ENCODE results near the gene IRAK1. TPM values are rescaled to one million over a fixed set of nuclear protein-coding genes. Genes with fewer than 3 reads are reported as not detected.
A peak's percentile ranks its signal among the peaks of the same experiment; 100 is the strongest.

Gene IRAK1
- polyA plus RNA-seq, 4 donors, result 57.2 to 135 (median 117) TPM

DNA sequence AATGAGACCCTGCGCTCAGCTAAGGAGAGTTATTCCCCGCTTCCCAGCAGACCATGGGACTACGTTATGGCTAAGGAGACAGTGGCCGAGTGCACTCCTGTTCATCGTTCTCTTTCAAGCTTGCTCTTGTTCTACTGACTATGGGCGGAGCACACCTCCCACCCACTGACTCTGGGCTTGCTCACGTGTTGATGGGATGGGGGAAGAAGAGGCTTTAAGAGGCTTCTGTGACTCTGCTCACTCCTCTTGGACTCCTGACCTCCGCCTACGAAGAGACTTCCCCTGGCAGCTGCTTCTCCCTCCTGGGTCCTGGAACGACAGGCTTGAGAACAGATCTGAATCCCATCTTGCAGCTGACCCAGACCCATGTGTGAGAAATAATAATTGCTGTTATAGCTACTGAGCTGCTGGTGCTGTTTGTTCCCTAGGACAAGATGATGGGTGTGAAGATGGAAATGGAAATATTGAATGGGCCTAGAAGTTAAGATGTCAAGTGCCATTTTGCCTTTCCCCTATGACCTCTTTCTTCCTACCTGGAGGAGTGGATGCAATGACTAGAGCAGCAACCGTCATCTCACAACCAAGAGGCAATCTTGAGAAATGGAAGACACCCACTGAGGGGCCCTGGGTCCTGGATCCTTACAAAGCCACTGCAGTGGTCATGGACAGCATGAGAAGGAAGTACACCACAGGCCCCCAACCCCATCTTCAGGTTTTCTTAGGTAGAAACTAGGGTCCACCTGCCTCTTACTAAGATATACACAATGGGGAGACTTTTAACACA is 38.7 kb upstream of the IRAK1 start:
- 76 to 83% (median 79%) methylated on average over 10 to 11 of the region's 11 CpGs for WGBS, 3 donors

DNA sequence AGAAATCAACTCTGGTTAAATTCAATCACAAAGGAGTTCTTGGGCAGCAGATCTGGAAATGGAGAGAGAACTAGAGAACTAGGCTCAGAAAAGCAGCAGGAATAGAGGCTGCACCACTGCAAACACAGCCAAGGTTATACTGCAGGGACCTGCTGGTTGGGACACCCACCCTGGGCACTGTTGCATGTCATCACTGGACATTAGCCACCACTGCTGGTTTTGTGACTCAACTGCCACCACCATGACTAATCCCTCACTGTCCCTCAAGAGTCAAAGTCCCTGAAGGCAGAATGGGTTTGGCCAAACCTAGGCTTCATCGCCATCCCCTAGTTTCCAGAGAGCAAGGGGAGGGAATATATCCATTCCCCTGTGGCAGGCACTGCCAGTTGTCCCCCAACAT is 38.1 kb upstream of the IRAK1 start:
- WGBS, 3 donors, result 86 to 92% (median 89%) methylated on average over 1 of the region's 1 CpG
- H3K27ac ChIP-seq (ENCODE audit: low read depth in 1 of 3, low read length in 2 of 3), result peak overlapping the region in 1 of 3 donors; percentile 74
- peaks cover 0 to 4% (median 3%) of the 10 kb centered on the region in 3 donors for H3K4me1 ChIP-seq (ENCODE audit: control insufficient read depth in 3 of 3, insufficient read depth in 2 of 3, low read depth in 1 of 3, low read length in 2 of 3)

More for the DNA sequence above, 38.7 kb upstream of the IRAK1 start:
- H3K4me1 ChIP-seq (ENCODE audit: control insufficient read depth in 3 of 3, insufficient read depth in 2 of 3, low read depth in 1 of 3, low read length in 2 of 3), result peaks cover 0 to 4% (median 3%) of the 10 kb centered on the region in 3 donors
- no peaks in the 10 kb centered on the region for H3K27me3 ChIP-seq (ENCODE audit: control insufficient read depth in 3 of 3, insufficient read depth in 3 of 3, low read length in 3 of 3)
- no peak overlapping the region for H3K27ac ChIP-seq (ENCODE audit: low read depth in 1 of 3, low read length in 2 of 3)
- H3K9me3 ChIP-seq (ENCODE audit: control insufficient read depth in 2 of 2, insufficient read depth in 1 of 2, low read depth in 1 of 2, low read length in 1 of 2), result no peaks in the 10 kb centered on the region
- H3K36me3 ChIP-seq (ENCODE audit: control insufficient read depth in 3 of 3, insufficient read depth in 2 of 3, low read depth in 1 of 3, low read length in 3 of 3), result peaks cover 0 to 20% (median 0%) of the 10 kb centered on the region in 3 donors
- no peak for DNase-seq
- FAIRE-seq, result no peak
- no peak overlapping the region for H3K4me3 ChIP-seq (ENCODE audit: low read depth in 1 of 3, low read length in 3 of 3)

DNA sequence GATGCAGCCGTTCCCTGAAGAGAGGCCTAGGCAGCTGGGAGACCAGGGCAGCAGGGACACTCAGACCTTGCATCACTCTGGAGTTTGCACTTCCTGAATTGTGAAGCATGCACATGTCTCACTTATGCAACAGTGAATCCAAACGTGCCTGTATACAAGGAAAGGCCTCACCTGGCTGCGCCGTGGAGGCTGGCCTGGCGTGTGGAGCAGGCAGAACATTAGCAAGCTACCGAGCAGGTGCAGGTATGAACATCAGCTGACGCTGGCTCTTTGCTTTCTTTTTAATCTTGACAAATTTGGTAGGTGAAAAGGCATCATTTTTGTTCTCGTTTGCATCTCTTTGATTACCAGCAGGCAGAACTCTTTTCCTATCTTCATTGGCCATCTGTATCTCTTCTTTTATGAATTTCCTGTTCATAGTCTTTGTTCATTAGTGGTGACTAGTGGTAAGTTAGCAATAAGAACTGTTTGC is 37.1 kb upstream of the IRAK1 start:
- peaks cover 0 to 4% (median 3%) of the 10 kb centered on the region in 3 donors for H3K4me1 ChIP-seq (ENCODE audit: control insufficient read depth in 3 of 3, insufficient read depth in 2 of 3, low read depth in 1 of 3, low read length in 2 of 3)

More for the DNA sequence above, 38.1 kb upstream of the IRAK1 start:
- Histone ChIP-seq H3K9me3 (ENCODE audit: control insufficient read depth in 2 of 2, insufficient read depth in 1 of 2, low read depth in 1 of 2, low read length in 1 of 2) (no peaks in the 10 kb centered on the region), H3K27me3 (ENCODE audit: control insufficient read depth in 3 of 3, insufficient read depth in 3 of 3, low read length in 3 of 3) (no peaks in the 10 kb centered on the region), H3K36me3 (ENCODE audit: control insufficient read depth in 3 of 3, insufficient read depth in 2 of 3, low read depth in 1 of 3, low read length in 3 of 3) (peaks cover 0 to 20% (median 0%) of the 10 kb centered on the region in 3 donors), H3K4me3 (ENCODE audit: low read depth in 1 of 3, low read length in 3 of 3) (no peak overlapping the region)
- no peak for FAIRE-seq
- peak in 1 of 2 donors; percentile 26 for DNase-seq

DNA sequence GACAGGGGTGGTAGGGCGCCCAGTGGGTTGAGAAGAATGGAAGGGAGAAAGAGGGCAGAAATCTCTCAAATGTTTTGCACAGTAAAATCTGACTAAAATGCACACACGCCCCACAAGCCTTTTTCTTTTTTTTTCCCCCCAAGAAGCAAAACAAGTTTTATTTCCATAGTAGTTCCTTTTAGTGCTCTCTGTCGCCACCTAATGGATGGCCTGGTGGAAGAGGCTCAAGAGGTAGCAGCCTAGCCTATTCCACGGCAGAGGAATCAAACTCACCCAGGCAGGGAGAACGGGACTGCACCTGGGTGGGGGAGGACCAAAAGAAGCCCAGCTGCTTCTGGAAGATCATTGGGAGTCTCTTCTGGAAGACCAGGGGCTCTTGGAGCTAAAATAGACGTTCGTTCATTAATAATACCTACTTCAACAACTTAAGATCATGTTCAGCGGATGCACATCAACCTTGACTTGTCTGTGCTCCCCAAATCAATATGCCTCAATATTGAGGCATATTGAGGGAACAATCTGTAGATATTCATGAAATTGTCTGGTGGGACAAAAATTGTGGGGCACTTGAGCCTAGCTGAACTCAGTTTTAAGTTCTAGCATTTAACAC is 31.6 kb upstream of the IRAK1 start:
- H3K9me3 ChIP-seq (ENCODE audit: control insufficient read depth in 2 of 2, insufficient read depth in 1 of 2, low read depth in 1 of 2, low read length in 1 of 2), result no peaks in the 10 kb centered on the region
- FAIRE-seq, result no peak
- peak overlapping the region in 1 of 3 donors; percentile 38 for H3K27ac ChIP-seq (ENCODE audit: low read depth in 1 of 3, low read length in 2 of 3)
- no peaks in the 10 kb centered on the region for H3K27me3 ChIP-seq (ENCODE audit: control insufficient read depth in 3 of 3, insufficient read depth in 3 of 3, low read length in 3 of 3)
- peaks cover 0 to 4% (median 0%) of the 10 kb centered on the region in 3 donors for H3K4me1 ChIP-seq (ENCODE audit: control insufficient read depth in 3 of 3, insufficient read depth in 2 of 3, low read depth in 1 of 3, low read length in 2 of 3)
- H3K36me3 ChIP-seq (ENCODE audit: control insufficient read depth in 3 of 3, insufficient read depth in 2 of 3, low read depth in 1 of 3, low read length in 3 of 3), result peaks cover 0 to 34% (median 0%) of the 10 kb centered on the region in 3 donors
- WGBS, 3 donors, result 29 to 36% (median 30%) methylated on average over 8 of the region's 8 CpGs
- no peak overlapping the region for H3K4me3 ChIP-seq (ENCODE audit: low read depth in 1 of 3, low read length in 3 of 3)
- DNase-seq, result peak; percentile 62 to 71

More for the DNA sequence above, 37.1 kb upstream of the IRAK1 start:
- Histone ChIP-seq H3K36me3 (ENCODE audit: control insufficient read depth in 3 of 3, insufficient read depth in 2 of 3, low read depth in 1 of 3, low read length in 3 of 3) (peaks cover 0 to 18% (median 0%) of the 10 kb centered on the region in 3 donors), H3K4me3 (ENCODE audit: low read depth in 1 of 3, low read length in 3 of 3) (no peak overlapping the region), H3K9me3 (ENCODE audit: control insufficient read depth in 2 of 2, insufficient read depth in 1 of 2, low read depth in 1 of 2, low read length in 1 of 2) (no peaks in the 10 kb centered on the region), H3K27me3 (ENCODE audit: control insufficient read depth in 3 of 3, insufficient read depth in 3 of 3, low read length in 3 of 3) (no peaks in the 10 kb centered on the region), H3K27ac (ENCODE audit: low read depth in 1 of 3, low read length in 2 of 3) (peak overlapping the region; percentile 2 to 77 (median 23))
- FAIRE-seq (no peak), DNase-seq (peak; percentile 73 to 86)
- 8 to 44% (median 34%) methylated on average over 8 of the region's 8 CpGs for WGBS, 3 donors

DNA sequence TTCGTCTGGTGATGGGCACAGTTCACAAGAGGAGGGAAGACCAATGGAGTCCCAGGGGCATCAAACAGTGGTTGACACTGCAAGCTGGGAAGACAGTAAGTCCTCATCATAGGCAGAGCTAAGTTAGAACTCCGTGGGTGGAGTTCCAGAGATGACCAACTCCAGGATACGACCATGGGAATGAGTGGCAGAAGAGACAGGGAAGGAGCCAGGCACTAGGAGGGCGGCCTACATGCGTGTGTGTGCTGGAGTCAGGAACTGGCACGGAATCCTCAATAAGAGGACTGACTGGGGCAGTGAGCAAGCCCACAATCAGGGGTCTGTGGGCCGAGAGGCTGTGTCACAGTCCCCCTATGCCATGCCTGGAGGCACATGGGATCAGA is 30.4 kb upstream of the IRAK1 start:
- H3K27me3 ChIP-seq (ENCODE audit: control insufficient read depth in 3 of 3, insufficient read depth in 3 of 3, low read length in 3 of 3), result no peaks in the 10 kb centered on the region
- DNase-seq, result no peak
- H3K27ac ChIP-seq (ENCODE audit: low read depth in 1 of 3, low read length in 2 of 3), result peak overlapping the region in 1 of 3 donors; percentile 35
- 67 to 77% (median 70%) methylated on average over 7 of the region's 7 CpGs for WGBS, 3 donors
- no peaks in the 10 kb centered on the region for H3K9me3 ChIP-seq (ENCODE audit: control insufficient read depth in 2 of 2, insufficient read depth in 1 of 2, low read depth in 1 of 2, low read length in 1 of 2)
- no peak overlapping the region for H3K4me3 ChIP-seq (ENCODE audit: low read depth in 1 of 3, low read length in 3 of 3)
- H3K4me1 ChIP-seq (ENCODE audit: control insufficient read depth in 3 of 3, insufficient read depth in 2 of 3, low read depth in 1 of 3, low read length in 2 of 3), result peaks cover 0 to 4% (median 0%) of the 10 kb centered on the region in 3 donors
- H3K36me3 ChIP-seq (ENCODE audit: control insufficient read depth in 3 of 3, insufficient read depth in 2 of 3, low read depth in 1 of 3, low read length in 3 of 3), result peaks cover 0 to 38% (median 0%) of the 10 kb centered on the region in 3 donors
- FAIRE-seq, result no peak

DNA sequence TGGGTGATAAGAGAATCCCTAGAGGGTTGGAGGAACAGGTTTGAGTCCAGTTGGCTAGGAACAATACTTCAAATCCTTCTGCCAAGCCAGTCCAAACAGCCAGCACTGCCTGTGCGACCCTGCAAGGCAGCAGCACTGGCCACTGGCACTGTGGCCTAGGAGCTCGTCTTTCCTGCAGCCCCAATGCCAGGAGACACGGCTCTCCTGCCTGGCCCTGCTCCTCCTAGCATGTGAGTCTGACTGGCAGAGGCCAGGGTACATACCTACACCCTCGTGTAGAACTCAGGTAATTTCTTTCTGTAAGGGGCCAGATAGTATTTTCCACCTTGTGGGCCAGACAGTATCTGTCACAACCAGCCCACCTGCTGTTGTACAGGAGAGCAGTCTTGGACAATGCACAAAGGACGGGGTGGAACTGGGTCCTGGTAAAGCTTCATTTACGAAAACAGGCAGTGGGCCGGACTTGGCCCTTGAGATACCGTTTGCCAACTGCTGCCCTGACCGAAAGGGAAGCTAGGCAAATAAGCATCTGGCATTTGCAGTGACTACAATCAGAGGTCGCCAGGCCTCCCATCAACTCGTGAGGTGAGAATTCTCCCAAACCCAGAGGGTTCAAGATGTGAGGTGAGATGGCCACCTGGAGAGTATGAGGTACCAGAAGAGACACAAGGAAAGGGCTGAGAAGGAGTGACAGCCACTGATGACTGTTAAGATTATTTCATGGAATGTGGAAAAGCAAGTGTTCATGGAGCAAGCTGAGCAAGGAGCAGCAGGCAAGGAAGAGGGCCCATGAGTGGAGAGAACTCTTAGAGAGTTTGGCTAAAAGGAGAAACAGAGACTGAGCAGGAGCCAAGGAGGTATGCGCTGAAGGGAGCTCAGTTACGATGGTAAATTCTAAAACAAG is 29.8 kb upstream of the IRAK1 start:
- Histone ChIP-seq H3K4me1 (ENCODE audit: control insufficient read depth in 3 of 3, insufficient read depth in 2 of 3, low read depth in 1 of 3, low read length in 2 of 3) (peaks cover 0 to 4% (median 0%) of the 10 kb centered on the region in 3 donors), H3K9me3 (ENCODE audit: control insufficient read depth in 2 of 2, insufficient read depth in 1 of 2, low read depth in 1 of 2, low read length in 1 of 2) (no peaks in the 10 kb centered on the region), H3K27me3 (ENCODE audit: control insufficient read depth in 3 of 3, insufficient read depth in 3 of 3, low read length in 3 of 3) (no peaks in the 10 kb centered on the region), H3K4me3 (ENCODE audit: low read depth in 1 of 3, low read length in 3 of 3) (no peak overlapping the region), H3K27ac (ENCODE audit: low read depth in 1 of 3, low read length in 2 of 3) (peak overlapping the region in 1 of 3 donors; percentile 19), H3K36me3 (ENCODE audit: control insufficient read depth in 3 of 3, insufficient read depth in 2 of 3, low read depth in 1 of 3, low read length in 3 of 3) (peaks cover 0 to 41% (median 0%) of the 10 kb centered on the region in 3 donors)
- DNase-seq (peak in 1 of 2 donors; percentile 6), FAIRE-seq (no peak)
- 38 to 54% (median 54%) methylated on average over 13 of the region's 13 CpGs for WGBS, 3 donors

DNA sequence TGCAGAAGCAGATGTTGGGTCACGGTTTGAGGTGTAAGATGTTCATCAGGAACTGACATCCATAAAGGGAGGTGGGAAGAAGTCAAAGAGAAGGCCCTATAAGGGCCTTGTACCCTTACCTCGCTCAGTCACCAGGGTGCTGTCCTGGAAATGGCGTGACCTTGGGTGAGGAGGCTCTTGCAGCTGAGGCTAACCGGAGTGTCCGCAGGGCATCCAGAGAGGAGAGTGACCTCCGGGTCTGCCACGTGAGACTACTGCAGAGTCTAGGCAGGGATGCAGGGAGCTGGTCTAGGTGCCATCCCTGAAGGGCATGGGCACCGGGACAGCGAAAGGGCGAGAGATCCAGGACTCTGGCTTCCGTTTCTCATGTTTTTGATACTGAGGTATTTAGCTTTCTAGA is 28.7 kb upstream of the IRAK1 start:
- FAIRE-seq (no peak), DNase-seq (no peak)
- H3K27me3 ChIP-seq (ENCODE audit: control insufficient read depth in 3 of 3, insufficient read depth in 3 of 3, low read length in 3 of 3), result no peaks in the 10 kb centered on the region
- 87 to 92% (median 88%) methylated on average over 11 of the region's 11 CpGs for WGBS, 3 donors
- H3K4me1 ChIP-seq (ENCODE audit: control insufficient read depth in 3 of 3, insufficient read depth in 2 of 3, low read depth in 1 of 3, low read length in 2 of 3), result peaks cover 0 to 4% (median 0%) of the 10 kb centered on the region in 3 donors
- H3K4me3 ChIP-seq (ENCODE audit: low read depth in 1 of 3, low read length in 3 of 3), result no peak overlapping the region
- peaks cover 0 to 39% (median 0%) of the 10 kb centered on the region in 3 donors for H3K36me3 ChIP-seq (ENCODE audit: control insufficient read depth in 3 of 3, insufficient read depth in 2 of 3, low read depth in 1 of 3, low read length in 3 of 3)
- no peaks in the 10 kb centered on the region for H3K9me3 ChIP-seq (ENCODE audit: control insufficient read depth in 2 of 2, insufficient read depth in 1 of 2, low read depth in 1 of 2, low read length in 1 of 2)
- peak overlapping the region in 1 of 3 donors; percentile 24 for H3K27ac ChIP-seq (ENCODE audit: low read depth in 1 of 3, low read length in 2 of 3)
